ENCODE results near the gene PRR14.
"Not testable (repeated sequence)": the region's sequence is repeated elsewhere in the genome, so short reads cannot be mapped to it uniquely, and the experiment has no call there.

Gene PRR14

GRCh38 chr16:30692396-30693064 lies 41.8 kb downstream of the PRR14 start:
- no peak for DNase-seq (ENCODE audit: low read depth)

- no peak for DNase-seq (ENCODE audit: low read depth)
Observed at GRCh38 chr16:30694926-30695693, 44.4 kb downstream of the PRR14 start.

- not testable (repeated sequence) for DNase-seq (ENCODE audit: low read depth)
Observed at GRCh38 chr16:30696646-30697045, 45.9 kb downstream of the PRR14 start.

GRCh38 chr16:30697264-30698138 lies 46.7 kb downstream of the PRR14 start:
- no peak for DNase-seq (ENCODE audit: low read depth)

- DNase-seq (ENCODE audit: low read depth): peak; percentile 99
Observed at GRCh38 chr16:30698139-30698815, 47.5 kb downstream of the PRR14 start.

- peak; percentile 66 for DNase-seq (ENCODE audit: low read depth)
Observed at GRCh38 chr16:30698816-30699614, 48.3 kb downstream of the PRR14 start, which contains the start of gene SRCAP. Gene SRCAP, plus strand, starts transcription at chr16:30699171. Its CDS starts 1,654 bp downstream, at chr16:30700825.

GRCh38 chr16:30699615-30700099 lies 48.9 kb downstream of the PRR14 start:
- DNase-seq (ENCODE audit: low read depth): no peak

GRCh38 chr16:30700491-30700890 lies 49.7 kb downstream of the PRR14 start:
- DNase-seq (ENCODE audit: low read depth): no peak

- no peak for DNase-seq (ENCODE audit: low read depth)
Observed at GRCh38 chr16:30700971-30701370, 50.2 kb downstream of the PRR14 start.

- not testable (repeated sequence) for DNase-seq (ENCODE audit: low read depth)
Observed at GRCh38 chr16:30703071-30703470, 52.3 kb downstream of the PRR14 start.

GRCh38 chr16:30703971-30704370 lies 53.2 kb downstream of the PRR14 start:
- DNase-seq (ENCODE audit: low read depth): no peak
